ENCODE measurements around the gene EYA2. TPM values are rescaled to one million over a fixed set of nuclear protein-coding genes. Genes with fewer than 3 reads are reported as not detected.

EYA2 gene
- total RNA-seq, 4 donors from 2014 or later: 0.47 to 4.1 (median 2.2) TPM

GRCh38 chr20:46974669-46975434 lies 80.2 kb downstream of the EYA2 start:
- no peak overlapping the region for H3K27ac ChIP-seq
- no peaks in the 10 kb centered on the region for H3K36me3 ChIP-seq
- H3K4me3 ChIP-seq: no peak overlapping the region
- no peaks in the 10 kb centered on the region for H3K9me3 ChIP-seq
- no peaks in the 10 kb centered on the region for H3K4me1 ChIP-seq
- WGBS, 2 donors (ENCODE audit: low coverage in 1 of 2): 82 to 83% methylated on average over 8 to 9 of the region's 10 CpGs
- peaks cover 44% of the 10 kb centered on the region for H3K27me3 ChIP-seq
- no peak for TF ChIP-seq CTCF (IDR thresholded peaks at IDR 0.05)
- no peak for TF ChIP-seq POLR2A (IDR thresholded peaks at IDR 0.05)
- no peak for TF ChIP-seq EP300 (IDR thresholded peaks at IDR 0.05)
- TF ChIP-seq POLR2AphosphoS5 (IDR thresholded peaks at IDR 0.05): no peak
- no peak for ATAC-seq

GRCh38 chr20:46975976-46976375 lies 81.3 kb downstream of the EYA2 start:
- Histone ChIP-seq H3K4me3 (no peak overlapping the region), H3K27ac (no peak overlapping the region), H3K36me3 (no peaks in the 10 kb centered on the region), H3K4me1 (no peaks in the 10 kb centered on the region), H3K9me3 (no peaks in the 10 kb centered on the region), H3K27me3 (peaks cover 44% of the 10 kb centered on the region)
- no peak for TF ChIP-seq POLR2AphosphoS5 (IDR thresholded peaks at IDR 0.05)
- TF ChIP-seq POLR2A (IDR thresholded peaks at IDR 0.05): no peak
- TF ChIP-seq EP300 (IDR thresholded peaks at IDR 0.05): no peak
- TF ChIP-seq CTCF (IDR thresholded peaks at IDR 0.05): no peak
- ATAC-seq: no peak
- WGBS, 2 donors (ENCODE audit: low coverage in 1 of 2): 90 to 100% methylated on average over 1 to 3 of the region's 6 CpGs

- H3K9me3 ChIP-seq: peaks cover 0 to 2% (median 0%) of the 10 kb centered on the region in 3 donors
- no peak for TF ChIP-seq POLR2AphosphoS5 (IDR thresholded peaks at IDR 0.05)
- TF ChIP-seq CTCF (IDR thresholded peaks at IDR 0.05): no peak
- TF ChIP-seq POLR2A (IDR thresholded peaks at IDR 0.05): no peak
- no peak for TF ChIP-seq EP300 (IDR thresholded peaks at IDR 0.05)
- H3K27me3 ChIP-seq: peaks cover 43% of the 10 kb centered on the region
- no peaks in the 10 kb centered on the region for H3K4me1 ChIP-seq
- H3K27ac ChIP-seq: no peak overlapping the region
- no peak for ATAC-seq
- H3K4me3 ChIP-seq: no peak overlapping the region
- H3K36me3 ChIP-seq: no peaks in the 10 kb centered on the region
Measured at GRCh38 chr20:46977204-46977603, 82.6 kb downstream of the EYA2 start.

GRCh38 chr20:46977909-46978588 lies 83.4 kb downstream of the EYA2 start:
- 90 to 97% methylated on average over 5 to 6 of the region's 13 CpGs for WGBS, 2 donors (ENCODE audit: low coverage in 1 of 2)
- ATAC-seq: no peak

More at GRCh38 chr20:46977909-46978588, 83.4 kb downstream of the EYA2 start:
- Histone ChIP-seq H3K4me1 (no peaks in the 10 kb centered on the region), H3K27me3 (peaks cover 35% of the 10 kb centered on the region), H3K4me3 (no peak overlapping the region), H3K27ac (no peak overlapping the region), H3K9me3 (peaks cover 0 to 10% (median 0%) of the 10 kb centered on the region in 3 donors), H3K36me3 (no peaks in the 10 kb centered on the region)
- TF ChIP-seq POLR2A (IDR thresholded peaks at IDR 0.05) (no peak), POLR2AphosphoS5 (IDR thresholded peaks at IDR 0.05) (no peak), CTCF (IDR thresholded peaks at IDR 0.05) (no peak), EP300 (IDR thresholded peaks at IDR 0.05) (no peak)

All from gastroesophageal sphincter (tissue), 4 donors.